NB4 (cell line): ENCODE data around the gene LIF.

Experiments
- CTCF ChIP-seq: IDR thresholded peaks from one replicate; pipeline ENCODE4 v1.5.1; 2012; ENCODE audit warnings: low read depth, low read length
- MAX ChIP-seq: IDR thresholded peaks from 2 replicates; pipeline ENCODE4 v1.6.1; 2011; ENCODE audit warnings: low read depth, low read length

GRCh38 chr22:30216710-30217109 lies 29.8 kb downstream of the LIF start:
- TF ChIP-seq CTCF (no peak), MAX (no peak)
